GM13976 (cell line): ENCODE results near the gene SCN9A.

Source experiments
- DNase-seq: peaks from one replicate; pipeline ENCODE4 v3.0.0; 2012; ENCODE audit warnings: low spot score
- in situ Hi-C: fragments of 300-500 bp; cut with MboI; formaldehyde crosslinking; loops from one replicate; pipeline ENCODE4 v1.12.0; 2022; ENCODE audit warnings: low sequenced_read_pairs, mixed read lengths, inconsistent platforms; ENCODE audit not compliant: unreplicated experiment
- TF ChIP-seq, protein P1 (sequence below): IDR thresholded peaks from 2 replicates; pipeline ENCODE4 v1.5.1; 2012; ENCODE audit warnings: borderline replicate concordance, mild to moderate bottlenecking; ENCODE audit not compliant: insufficient read depth; ENCODE audit errors: extremely low read depth, missing control alignments, control extremely low read depth

The SCN9A gene

DNA sequence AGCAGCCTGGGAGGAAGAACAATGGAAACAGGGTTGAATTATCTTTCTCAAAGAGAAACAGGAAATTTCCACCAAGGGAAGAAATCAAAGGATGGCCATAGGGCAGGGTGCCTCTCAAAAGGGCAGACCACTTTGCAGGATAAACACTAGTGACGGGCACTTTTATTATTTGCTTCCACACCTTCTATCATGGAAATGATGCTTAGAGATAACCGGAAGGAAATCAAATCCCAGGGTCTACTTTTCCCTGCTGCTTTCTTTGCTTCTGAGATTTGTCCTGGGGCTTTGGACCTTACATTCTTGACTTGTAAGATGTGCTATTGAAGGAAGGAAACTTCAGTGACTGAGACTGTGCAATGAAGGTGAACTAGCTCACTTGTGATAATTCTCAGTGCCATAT is 1.1 kb upstream of the SCN9A start:
- DNase-seq, result no peak
- TF ChIP-seq, protein P1, sequence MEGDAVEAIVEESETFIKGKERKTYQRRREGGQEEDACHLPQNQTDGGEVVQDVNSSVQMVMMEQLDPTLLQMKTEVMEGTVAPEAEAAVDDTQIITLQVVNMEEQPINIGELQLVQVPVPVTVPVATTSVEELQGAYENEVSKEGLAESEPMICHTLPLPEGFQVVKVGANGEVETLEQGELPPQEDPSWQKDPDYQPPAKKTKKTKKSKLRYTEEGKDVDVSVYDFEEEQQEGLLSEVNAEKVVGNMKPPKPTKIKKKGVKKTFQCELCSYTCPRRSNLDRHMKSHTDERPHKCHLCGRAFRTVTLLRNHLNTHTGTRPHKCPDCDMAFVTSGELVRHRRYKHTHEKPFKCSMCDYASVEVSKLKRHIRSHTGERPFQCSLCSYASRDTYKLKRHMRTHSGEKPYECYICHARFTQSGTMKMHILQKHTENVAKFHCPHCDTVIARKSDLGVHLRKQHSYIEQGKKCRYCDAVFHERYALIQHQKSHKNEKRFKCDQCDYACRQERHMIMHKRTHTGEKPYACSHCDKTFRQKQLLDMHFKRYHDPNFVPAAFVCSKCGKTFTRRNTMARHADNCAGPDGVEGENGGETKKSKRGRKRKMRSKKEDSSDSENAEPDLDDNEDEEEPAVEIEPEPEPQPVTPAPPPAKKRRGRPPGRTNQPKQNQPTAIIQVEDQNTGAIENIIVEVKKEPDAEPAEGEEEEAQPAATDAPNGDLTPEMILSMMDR, result no peak
- in situ Hi-C loops, result no loop called here

DNA sequence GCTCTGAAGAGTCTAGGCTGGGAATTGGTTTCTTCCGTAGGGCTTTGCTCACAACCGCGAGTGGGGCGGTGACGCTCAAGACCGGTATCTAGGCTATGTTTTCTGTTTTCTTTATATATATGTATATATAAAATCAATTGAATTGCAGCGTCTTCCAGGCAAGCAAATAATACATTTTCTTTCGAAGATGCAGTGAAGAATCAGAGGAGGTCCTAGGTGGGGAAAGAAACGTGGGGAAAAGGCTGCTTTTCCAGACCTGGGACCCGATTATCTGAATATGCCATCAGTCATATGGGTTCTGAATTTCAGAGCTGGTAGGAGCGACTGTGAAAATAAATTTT is 714 bp upstream of the SCN9A start:
- no peak for DNase-seq
- TF ChIP-seq, protein P1, result no peak
- in situ Hi-C loops, result no loop called here

DNA sequence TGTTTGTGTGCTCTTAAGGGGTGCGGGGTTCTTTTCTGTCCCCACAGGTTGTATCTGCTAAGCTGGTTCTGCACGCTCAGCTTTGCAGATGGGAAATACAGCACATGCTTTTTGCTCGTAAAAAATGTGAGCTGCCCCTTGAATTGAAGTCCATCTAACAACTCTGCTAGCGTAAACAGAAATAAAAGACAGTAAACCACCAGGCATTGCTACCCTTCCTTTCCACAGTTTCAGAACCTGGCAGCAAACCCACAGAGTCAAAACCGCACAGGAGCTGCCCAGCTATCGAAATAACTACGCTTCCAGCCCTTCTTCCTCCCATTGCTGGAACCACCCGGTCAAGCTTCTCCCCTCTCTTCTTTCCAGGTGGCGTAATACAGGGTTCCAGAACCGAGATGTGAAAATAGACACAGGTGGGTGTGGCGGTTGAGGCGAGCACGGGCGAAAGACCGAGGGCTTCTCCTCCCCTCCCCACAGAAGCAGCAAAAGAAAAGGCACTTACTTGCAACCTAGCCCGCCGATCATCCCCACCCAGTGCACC is 479 bp downstream of the SCN9A start:
- TF ChIP-seq, protein P1, result no peak
- in situ Hi-C loops, result no loop called here
- no peak for DNase-seq

DNA sequence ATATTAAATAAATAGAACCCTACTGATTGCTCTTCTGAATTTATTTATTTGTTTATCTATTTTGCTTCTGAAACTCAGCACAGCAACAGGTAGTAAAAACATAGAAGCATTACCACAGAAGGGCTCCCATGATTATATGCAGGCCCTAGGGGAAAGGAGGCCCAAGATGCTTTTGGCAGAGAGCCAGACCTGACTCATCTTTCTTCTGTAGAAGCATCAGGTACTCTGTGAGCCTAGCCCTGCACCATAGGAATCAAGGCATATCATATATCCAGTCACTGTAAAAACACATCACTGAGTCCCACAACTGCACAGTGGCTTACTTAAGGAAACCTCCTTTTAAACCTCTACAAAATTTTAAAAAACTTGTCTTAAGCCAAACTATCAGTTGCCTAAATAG is 1.8 kb downstream of the SCN9A start:
- TF ChIP-seq, protein P1, result no peak
- no peak for DNase-seq
- in situ Hi-C loops, result no loop called here

DNA sequence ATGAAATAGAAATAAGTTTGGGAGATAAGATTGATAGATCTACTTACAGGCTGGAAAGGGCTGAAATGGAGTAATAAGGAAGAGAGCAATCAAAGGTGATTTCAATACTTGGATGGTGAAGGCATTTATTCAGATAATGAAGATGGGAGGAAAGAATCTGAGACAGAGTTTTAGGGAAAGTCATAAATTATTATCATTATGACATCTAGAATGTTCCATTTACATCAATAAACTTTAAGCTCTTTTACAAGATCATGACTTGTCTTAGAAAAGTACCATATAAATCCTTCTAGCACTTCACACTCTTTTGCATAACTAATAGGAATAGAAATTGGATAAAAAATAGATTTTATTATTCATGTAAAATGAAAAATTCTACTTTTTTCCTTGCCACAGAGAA is 2.2 kb downstream of the SCN9A start:
- DNase-seq, result no peak
- in situ Hi-C loops, result no loop called here
- TF ChIP-seq, protein P1, result no peak

DNA sequence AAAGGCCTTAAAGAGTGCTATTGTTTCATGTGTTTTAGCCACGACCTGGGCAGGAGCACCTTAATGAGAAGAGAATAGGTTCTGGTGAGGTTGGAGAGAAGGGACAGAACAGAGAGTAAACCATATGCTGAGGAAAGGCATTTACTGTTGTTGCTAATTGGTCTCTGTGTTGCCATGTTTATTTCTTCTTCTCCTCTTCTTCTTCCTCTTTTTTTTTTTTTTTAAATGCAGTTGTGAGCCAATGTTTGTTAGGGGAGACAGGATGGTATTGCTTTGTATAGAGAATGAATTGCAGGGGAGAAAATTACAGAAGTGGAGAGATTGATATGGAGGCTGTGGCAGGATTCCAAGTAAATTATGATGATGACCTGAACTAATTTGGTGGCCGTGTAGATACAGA is 2.6 kb downstream of the SCN9A start:
- no peak for DNase-seq
- TF ChIP-seq, protein P1, result no peak

DNA sequence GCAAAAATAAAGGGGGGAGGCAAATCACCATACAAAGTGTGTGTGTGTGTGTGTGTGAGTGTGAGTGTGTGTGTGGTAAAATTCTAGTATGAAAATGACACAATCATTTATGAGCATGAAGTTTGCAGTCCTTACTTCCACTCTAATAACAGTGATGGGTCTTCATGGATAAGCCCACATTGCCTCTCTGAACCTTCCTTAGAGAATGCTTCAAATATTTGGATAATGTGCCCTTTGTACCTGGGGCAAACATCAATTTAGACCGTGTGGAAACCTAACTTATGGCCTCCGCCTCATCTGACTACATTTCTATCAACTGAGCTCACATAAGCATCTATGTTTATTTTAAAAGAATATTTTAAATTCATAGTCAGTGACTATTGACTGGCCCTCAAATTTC is 3.7 kb downstream of the SCN9A start:
- TF ChIP-seq, protein P1, result no peak
- in situ Hi-C loops, result no loop called here

More for the DNA sequence above, 2.6 kb downstream of the SCN9A start:
- in situ Hi-C loops, result no loop called here

More for the DNA sequence above, 3.7 kb downstream of the SCN9A start:
- DNase-seq, result no peak
